ENCODE measurements around the gene CHRNB1. TPM values are rescaled to one million over a fixed set of nuclear protein-coding genes. Genes with fewer than 3 reads are reported as not detected.

Gene CHRNB1
- total RNA-seq, 1 donor from 2014 or later: 16.4 TPM

DNA sequence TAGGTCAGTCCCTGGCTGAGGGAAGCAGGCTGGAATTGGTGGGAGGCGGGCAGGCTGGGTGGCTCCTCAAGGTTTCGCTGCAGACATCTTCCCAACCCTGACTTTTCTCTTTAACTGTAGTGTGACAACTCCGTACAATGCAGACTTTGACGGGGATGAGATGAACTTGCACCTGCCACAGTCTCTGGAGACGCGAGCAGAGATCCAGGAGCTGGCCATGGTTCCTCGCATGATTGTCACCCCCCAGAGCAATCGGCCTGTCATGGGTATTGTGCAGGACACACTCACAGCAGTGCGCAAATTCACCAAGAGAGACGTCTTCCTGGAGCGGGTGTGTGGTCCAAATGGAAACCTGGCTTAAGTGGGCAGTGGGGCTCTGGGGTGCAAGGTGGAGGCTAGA lies 54.3 kb downstream of the CHRNB1 start:
- Mint-ChIP-seq H3K27ac (peak overlapping the region; percentile 49), H3K36me3 (peaks cover 47% of the 10 kb centered on the region), H3K27me3 (no peaks in the 10 kb centered on the region), H3K9me3 (no peaks in the 10 kb centered on the region), H3K4me1 (ENCODE audit: unreplicated experiment) (peaks cover 4% of the 10 kb centered on the region), H3K4me3 (no peak overlapping the region)
- TF ChIP-seq, protein P1, sequence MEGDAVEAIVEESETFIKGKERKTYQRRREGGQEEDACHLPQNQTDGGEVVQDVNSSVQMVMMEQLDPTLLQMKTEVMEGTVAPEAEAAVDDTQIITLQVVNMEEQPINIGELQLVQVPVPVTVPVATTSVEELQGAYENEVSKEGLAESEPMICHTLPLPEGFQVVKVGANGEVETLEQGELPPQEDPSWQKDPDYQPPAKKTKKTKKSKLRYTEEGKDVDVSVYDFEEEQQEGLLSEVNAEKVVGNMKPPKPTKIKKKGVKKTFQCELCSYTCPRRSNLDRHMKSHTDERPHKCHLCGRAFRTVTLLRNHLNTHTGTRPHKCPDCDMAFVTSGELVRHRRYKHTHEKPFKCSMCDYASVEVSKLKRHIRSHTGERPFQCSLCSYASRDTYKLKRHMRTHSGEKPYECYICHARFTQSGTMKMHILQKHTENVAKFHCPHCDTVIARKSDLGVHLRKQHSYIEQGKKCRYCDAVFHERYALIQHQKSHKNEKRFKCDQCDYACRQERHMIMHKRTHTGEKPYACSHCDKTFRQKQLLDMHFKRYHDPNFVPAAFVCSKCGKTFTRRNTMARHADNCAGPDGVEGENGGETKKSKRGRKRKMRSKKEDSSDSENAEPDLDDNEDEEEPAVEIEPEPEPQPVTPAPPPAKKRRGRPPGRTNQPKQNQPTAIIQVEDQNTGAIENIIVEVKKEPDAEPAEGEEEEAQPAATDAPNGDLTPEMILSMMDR (conservative IDR thresholded peaks at IDR 0.05): no peak
- no peak for DNase-seq (ENCODE audit: extremely low spot score, unreplicated experiment)

DNA sequence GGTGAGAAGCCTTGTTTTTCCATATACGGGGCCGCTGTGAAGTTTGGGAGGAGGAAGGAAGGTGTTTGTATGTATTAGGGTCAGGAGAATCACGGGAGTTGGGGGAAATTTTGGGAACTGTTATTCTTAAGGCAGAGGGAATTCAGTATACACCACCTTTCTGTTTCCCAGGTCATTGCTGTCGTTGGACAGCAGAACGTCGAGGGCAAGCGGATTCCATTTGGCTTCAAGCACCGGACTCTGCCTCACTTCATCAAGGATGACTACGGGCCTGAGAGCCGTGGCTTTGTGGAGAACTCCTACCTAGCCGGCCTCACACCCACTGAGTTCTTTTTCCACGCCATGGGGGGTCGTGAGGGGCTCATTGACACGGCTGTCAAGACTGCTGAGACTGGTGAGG lies 56.9 kb downstream of the CHRNB1 start:
- Mint-ChIP-seq H3K27ac (no peak overlapping the region), H3K4me1 (ENCODE audit: unreplicated experiment) (no peaks in the 10 kb centered on the region), H3K36me3 (peaks cover 47% of the 10 kb centered on the region), H3K9me3 (no peaks in the 10 kb centered on the region), H3K4me3 (no peak overlapping the region), H3K27me3 (no peaks in the 10 kb centered on the region)
- DNase-seq (ENCODE audit: extremely low spot score, unreplicated experiment): no peak
- TF ChIP-seq, protein P1 (conservative IDR thresholded peaks at IDR 0.05): no peak

DNA sequence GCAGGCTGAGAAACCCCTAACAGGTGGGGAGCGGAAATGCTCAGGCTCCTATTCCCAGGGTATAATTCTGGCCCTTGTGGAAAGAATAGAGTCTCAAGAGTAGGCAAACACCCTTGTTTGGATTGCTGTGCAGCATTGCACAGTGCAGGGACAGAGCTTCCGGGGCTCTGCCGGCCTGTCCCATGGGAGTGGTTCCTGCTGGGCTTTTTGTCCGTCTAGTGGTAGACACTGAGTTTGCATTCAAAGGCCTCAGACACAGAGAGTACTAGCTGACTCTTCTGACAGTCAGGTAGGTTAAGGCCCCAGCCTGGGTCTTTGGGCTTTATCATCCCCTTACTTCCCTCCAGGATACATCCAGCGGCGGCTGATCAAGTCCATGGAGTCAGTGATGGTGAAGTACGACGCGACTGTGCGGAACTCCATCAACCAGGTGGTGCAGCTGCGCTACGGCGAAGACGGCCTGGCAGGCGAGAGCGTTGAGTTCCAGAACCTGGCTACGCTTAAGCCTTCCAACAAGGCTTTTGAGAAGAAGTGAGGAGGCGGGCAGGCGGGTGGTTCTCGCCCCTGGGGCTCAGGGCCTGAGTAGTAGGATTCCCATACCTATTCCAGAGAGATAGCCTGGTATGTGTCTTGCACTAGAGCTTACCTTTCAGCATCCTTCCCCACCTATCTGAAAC lies 57.4 kb downstream of the CHRNB1 start:
- no peak for DNase-seq (ENCODE audit: extremely low spot score, unreplicated experiment)
- peak overlapping the region; percentile 58 for H3K27ac Mint-ChIP-seq
- no peak overlapping the region for H3K4me3 Mint-ChIP-seq
- H3K4me1 Mint-ChIP-seq (ENCODE audit: unreplicated experiment): no peaks in the 10 kb centered on the region
- no peaks in the 10 kb centered on the region for H3K27me3 Mint-ChIP-seq
- H3K9me3 Mint-ChIP-seq: no peaks in the 10 kb centered on the region
- TF ChIP-seq, protein P1 (conservative IDR thresholded peaks at IDR 0.05): no peak
- peaks cover 41% of the 10 kb centered on the region for H3K36me3 Mint-ChIP-seq

DNA sequence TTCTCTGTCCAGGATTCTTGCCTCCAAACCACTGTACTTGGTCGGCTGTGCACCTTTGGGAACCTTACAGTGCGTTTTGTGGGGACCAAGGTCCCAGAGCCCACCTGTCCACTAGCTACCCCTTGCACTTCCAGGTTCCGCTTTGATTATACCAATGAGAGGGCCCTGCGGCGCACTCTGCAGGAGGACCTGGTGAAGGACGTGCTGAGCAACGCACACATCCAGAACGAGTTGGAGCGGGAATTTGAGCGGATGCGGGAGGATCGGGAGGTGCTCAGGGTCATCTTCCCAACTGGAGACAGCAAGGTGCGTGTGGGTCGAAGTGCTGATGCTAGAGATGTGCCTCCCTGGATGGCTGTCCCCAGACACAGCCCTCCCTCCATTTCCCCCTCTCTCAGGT lies 58.1 kb downstream of the CHRNB1 start:
- DNase-seq (ENCODE audit: extremely low spot score, unreplicated experiment): no peak
- peaks cover 43% of the 10 kb centered on the region for H3K36me3 Mint-ChIP-seq
- TF ChIP-seq, protein P1 (conservative IDR thresholded peaks at IDR 0.05): peak; percentile 54
- no peaks in the 10 kb centered on the region for H3K27me3 Mint-ChIP-seq
- no peaks in the 10 kb centered on the region for H3K4me1 Mint-ChIP-seq (ENCODE audit: unreplicated experiment)
- no peak overlapping the region for H3K4me3 Mint-ChIP-seq
- no peak overlapping the region for H3K27ac Mint-ChIP-seq
- H3K9me3 Mint-ChIP-seq: no peaks in the 10 kb centered on the region

DNA sequence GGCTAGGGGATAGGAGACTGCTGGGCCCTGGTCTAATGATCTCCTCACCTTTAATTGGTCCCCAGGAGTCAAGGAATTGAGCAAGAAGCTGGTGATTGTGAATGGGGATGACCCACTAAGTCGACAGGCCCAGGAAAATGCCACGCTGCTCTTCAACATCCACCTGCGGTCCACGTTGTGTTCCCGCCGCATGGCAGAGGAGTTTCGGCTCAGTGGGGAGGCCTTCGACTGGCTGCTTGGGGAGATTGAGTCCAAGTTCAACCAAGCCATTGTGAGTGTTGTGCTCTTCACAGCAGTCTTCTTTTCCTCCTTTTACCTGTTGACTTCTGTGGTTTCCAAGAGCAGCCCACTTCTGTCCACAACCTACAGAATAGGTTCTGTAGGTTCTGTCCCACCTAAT lies 58.7 kb downstream of the CHRNB1 start:
- Mint-ChIP-seq H3K4me1 (ENCODE audit: unreplicated experiment) (no peaks in the 10 kb centered on the region), H3K27me3 (no peaks in the 10 kb centered on the region), H3K9me3 (no peaks in the 10 kb centered on the region), H3K36me3 (peaks cover 47% of the 10 kb centered on the region), H3K4me3 (no peak overlapping the region), H3K27ac (peak overlapping the region; percentile 57)
- TF ChIP-seq, protein P1 (conservative IDR thresholded peaks at IDR 0.05): no peak
- no peak for DNase-seq (ENCODE audit: extremely low spot score, unreplicated experiment)

Other genes starting within 250 kb of the CHRNB1 start
- gene DLG4, start 225.2 kb upstream of the CHRNB1 start, total RNA-seq (ENCODE audit: low replicate concordance): 7.8 and 46.1 TPM in 2 replicates
- 573 and 617 TPM in 2 replicates for gene ACADVL, start 225.1 kb upstream of the CHRNB1 start, total RNA-seq (ENCODE audit: low replicate concordance)
- 62.8 and 93.9 TPM in 2 replicates for gene DVL2, start 210.5 kb upstream of the CHRNB1 start, total RNA-seq (ENCODE audit: low replicate concordance)
- gene PHF23, start 205.6 kb upstream of the CHRNB1 start, total RNA-seq (ENCODE audit: low replicate concordance): 42.8 and 61.1 TPM in 2 replicates
- gene GABARAP, start 202.6 kb upstream of the CHRNB1 start, total RNA-seq (ENCODE audit: low replicate concordance): 478 and 570 TPM in 2 replicates
- 138 and 154 TPM in 2 replicates for gene CTDNEP1, start 193.3 kb upstream of the CHRNB1 start, total RNA-seq (ENCODE audit: low replicate concordance)
- gene ELP5, start 192.8 kb upstream of the CHRNB1 start, total RNA-seq (ENCODE audit: low replicate concordance): 43.1 and 55.7 TPM in 2 replicates
- 118 and 284 TPM in 2 replicates for gene CLDN7, start 182.6 kb upstream of the CHRNB1 start, total RNA-seq (ENCODE audit: low replicate concordance)
- 1.2 and 4.0 TPM in 2 replicates for gene SLC2A4, start 163.3 kb upstream of the CHRNB1 start, total RNA-seq (ENCODE audit: low replicate concordance)
- 4.5 and 7.0 TPM in 2 replicates for gene YBX2, start 150.4 kb upstream of the CHRNB1 start, total RNA-seq (ENCODE audit: low replicate concordance)
- 454 and 510 TPM in 2 replicates for gene EIF5A, start 137.4 kb upstream of the CHRNB1 start, total RNA-seq (ENCODE audit: low replicate concordance)
- gene GPS2, start 129.7 kb upstream of the CHRNB1 start, total RNA-seq (ENCODE audit: low replicate concordance): 75.0 and 75.4 TPM in 2 replicates
- gene NEURL4, start 115.7 kb upstream of the CHRNB1 start, total RNA-seq (ENCODE audit: low replicate concordance): 49.9 and 61.5 TPM in 2 replicates
- 3.2 and 8.3 TPM in 2 replicates for gene ACAP1, start 108.5 kb upstream of the CHRNB1 start, total RNA-seq (ENCODE audit: low replicate concordance)
- gene KCTD11, start 92.9 kb upstream of the CHRNB1 start, total RNA-seq (ENCODE audit: low replicate concordance): 9.5 and 15.5 TPM in 2 replicates
- gene TMEM95, start 89.9 kb upstream of the CHRNB1 start, total RNA-seq (ENCODE audit: low replicate concordance): not detected in 2 replicates
- gene TNK1, start 64.0 kb upstream of the CHRNB1 start, total RNA-seq (ENCODE audit: low replicate concordance): 6.6 and 11.5 TPM in 2 replicates
- 39.8 and 55.8 TPM in 2 replicates for gene PLSCR3, start 50.5 kb upstream of the CHRNB1 start, total RNA-seq (ENCODE audit: low replicate concordance)
- gene TMEM256, start 41.0 kb upstream of the CHRNB1 start, total RNA-seq (ENCODE audit: low replicate concordance): 89.8 and 90.3 TPM in 2 replicates
- 15.0 and 68.4 TPM in 2 replicates for gene NLGN2, start 37.2 kb upstream of the CHRNB1 start, total RNA-seq (ENCODE audit: low replicate concordance)
- 0.31 TPM in 1 of 2 replicates, not detected in the other for gene SPEM1, start 24.7 kb upstream of the CHRNB1 start, total RNA-seq (ENCODE audit: low replicate concordance)
- not detected in 2 replicates for gene SPEM2, start 19.4 kb upstream of the CHRNB1 start, total RNA-seq (ENCODE audit: low replicate concordance)
- gene SPEM3, start 16.2 kb upstream of the CHRNB1 start, total RNA-seq (ENCODE audit: low replicate concordance): not detected in 2 replicates
- 6.4 and 15.9 TPM in 2 replicates for gene TMEM102, start 9.6 kb upstream of the CHRNB1 start, total RNA-seq (ENCODE audit: low replicate concordance)
- 21.8 and 76.0 TPM in 2 replicates for gene FGF11, start 5.5 kb upstream of the CHRNB1 start, total RNA-seq (ENCODE audit: low replicate concordance)
- 34.5 and 76.6 TPM in 2 replicates for gene ZBTB4, start 34.6 kb downstream of the CHRNB1 start, total RNA-seq (ENCODE audit: low replicate concordance)
- gene SLC35G6, start 36.4 kb downstream of the CHRNB1 start, total RNA-seq (ENCODE audit: low replicate concordance): not detected in 2 replicates
- gene POLR2A, start 39.3 kb downstream of the CHRNB1 start, total RNA-seq (ENCODE audit: low replicate concordance): 175 and 244 TPM in 2 replicates
- gene TNFSF12, start 104.0 kb downstream of the CHRNB1 start, total RNA-seq (ENCODE audit: low replicate concordance): 4.3 and 11.3 TPM in 2 replicates
- gene TNFSF13, start 113.7 kb downstream of the CHRNB1 start, total RNA-seq (ENCODE audit: low replicate concordance): 2.4 and 3.5 TPM in 2 replicates
- 50.2 and 52.7 TPM in 2 replicates for gene SENP3, start 116.9 kb downstream of the CHRNB1 start, total RNA-seq (ENCODE audit: low replicate concordance)
- gene CD68, start 134.6 kb downstream of the CHRNB1 start, total RNA-seq (ENCODE audit: low replicate concordance): 5.0 and 5.8 TPM in 2 replicates
- 61.8 and 67.6 TPM in 2 replicates for gene MPDU1, start 138.8 kb downstream of the CHRNB1 start, total RNA-seq (ENCODE audit: low replicate concordance)
- gene SOX15, start 145.0 kb downstream of the CHRNB1 start, total RNA-seq (ENCODE audit: low replicate concordance): 0.77 and 4.0 TPM in 2 replicates
- gene FXR2, start 169.8 kb downstream of the CHRNB1 start, total RNA-seq (ENCODE audit: low replicate concordance): 37.1 and 44.2 TPM in 2 replicates
- 94.1 and 104 TPM in 2 replicates for gene SAT2, start 182.8 kb downstream of the CHRNB1 start, total RNA-seq (ENCODE audit: low replicate concordance)
- gene SHBG, start 185.1 kb downstream of the CHRNB1 start, total RNA-seq (ENCODE audit: low replicate concordance): 2.0 and 3.0 TPM in 2 replicates
- gene ATP1B2, start 205.9 kb downstream of the CHRNB1 start, total RNA-seq (ENCODE audit: low replicate concordance): 1.9 and 4.8 TPM in 2 replicates
- gene TP53, start 242.4 kb downstream of the CHRNB1 start, total RNA-seq (ENCODE audit: low replicate concordance): 80.7 and 123 TPM in 2 replicates
- 10.2 and 22.1 TPM in 2 replicates for gene WRAP53, start 243.4 kb downstream of the CHRNB1 start, total RNA-seq (ENCODE audit: low replicate concordance)